SK-N-SH (cell line): ENCODE data around the gene NPW. TPM values are rescaled to one million over a fixed set of nuclear protein-coding genes. Genes with fewer than 3 reads are reported as not detected.

ENCODE experiments used
- CTCF ChIA-PET: fragments of 300-600, 350-600 bp; formaldehyde crosslinking; extraction: SDS; loops from one replicate; lab custom pipeline; 2021; lab: Yijun Ruan, JAX
- POLR2A ChIA-PET: fragments of 350-600 bp; sonication (Branson Sonifier 250); formaldehyde crosslinking; extraction: SDS; loops from one replicate; lab custom pipeline; 2020; ENCODE audit warnings: antibody characterized with exemption, inconsistent platforms; lab: Yijun Ruan, JAX
- DNase-seq: peaks from one replicate; pipeline ENCODE4 v3.0.0; 2012
- H2AFZ ChIP-seq: fragments of 200-600 bp; sonication (generic); 2 replicates; pipeline ENCODE4 v1.8.1; 2016; ENCODE audit warnings: antibody characterized with exemption, mild to moderate bottlenecking, low read depth
- H3F3A ChIP-seq: fragments of 200-600 bp; sonication (generic); replicated peaks from 2 replicates; pipeline ENCODE3; 2016; ENCODE audit warnings: antibody characterized with exemption, mild to moderate bottlenecking; ENCODE audit not compliant: insufficient read depth
- H3K27ac ChIP-seq, 2 experiments: fragments of 200-500 bp in 1 of 2; fragments of 200-600 bp in 1 of 2; sonication (Bioruptor generic) in 1 of 2; sonication (generic), shearing (Covaris generic) in 1 of 2; 2 replicates each; pipeline versions ENCODE4 v1.5.1 to v1.6.1; 2014 to 2016; ENCODE audit warnings: low read depth in 2 of 2, inconsistent platforms in 1 of 2, low read length in 1 of 2, mild to moderate bottlenecking in 1 of 2, mixed read lengths in 1 of 2
- H3K27me3 ChIP-seq: fragments of 200-600 bp; sonication (generic), shearing (Covaris generic); 2 replicates; pipeline ENCODE4 v1.6.1; 2016; ENCODE audit warnings: mixed run types; ENCODE audit not compliant: insufficient read depth
- H3K36me3 ChIP-seq, 2 experiments: fragments of 200-500 bp in 1 of 2; fragments of 200-600 bp in 1 of 2; sonication (Bioruptor generic) in 1 of 2; sonication (generic) in 1 of 2; replicated peaks in 1 of 2; 2 replicates each; pipeline versions ENCODE3 to v1.5.1; 2014 to 2016; ENCODE audit warnings: low read length in 1 of 2, mild to moderate bottlenecking in 1 of 2; ENCODE audit not compliant: insufficient read depth in 2 of 2, control insufficient read depth in 1 of 2
- H3K4me1 ChIP-seq, 2 experiments: fragments of 200-500 bp in 1 of 2; fragments of 200-600 bp in 1 of 2; sonication (Bioruptor generic) in 1 of 2; sonication (generic), shearing (Covaris generic) in 1 of 2; 2 replicates each; pipeline versions ENCODE4 v1.5.1 to v1.6.1; 2014 to 2016; ENCODE audit warnings: low read depth in 1 of 2, low read length in 1 of 2, mixed run types in 1 of 2; ENCODE audit not compliant: insufficient read depth in 2 of 2, control insufficient read depth in 1 of 2
- H3K4me2 ChIP-seq: fragments of 200-600 bp; sonication (generic), shearing (Covaris generic); 2 replicates; pipeline ENCODE4 v1.6.1; 2017; ENCODE audit warnings: mixed run types
- H3K4me3 ChIP-seq, 2 experiments: fragments of 200-500 bp in 1 of 2; fragments of 200-600 bp in 1 of 2; sonication (Bioruptor generic) in 1 of 2; sonication (generic), shearing (Covaris generic) in 1 of 2; 2 replicates each; pipeline versions ENCODE4 v1.5.1 to v1.8.1; 2014 to 2016; ENCODE audit warnings: low read depth in 2 of 2, inconsistent platforms in 1 of 2, low read length in 1 of 2, mild to moderate bottlenecking in 1 of 2, mixed read lengths in 1 of 2, moderate library complexity in 1 of 2
- H3K79me2 ChIP-seq: fragments of 200-600 bp; sonication (generic); 2 replicates; pipeline ENCODE4 v1.8.1; 2017; ENCODE audit warnings: mild to moderate bottlenecking; ENCODE audit not compliant: insufficient read depth
- H3K9ac ChIP-seq: fragments of 200-600 bp; sonication (generic); 2 replicates; pipeline ENCODE4 v1.6.1; 2017; ENCODE audit warnings: mixed run types
- H3K9me2 ChIP-seq: fragments of 200-600 bp; sonication (generic); 2 replicates; pipeline ENCODE4 v1.6.1; 2017; ENCODE audit warnings: mixed run types
- H3K9me3 ChIP-seq: fragments of 200-600 bp; sonication (generic); 2 replicates; pipeline ENCODE4 v1.6.1; 2017; ENCODE audit warnings: mixed run types, mild to moderate bottlenecking, moderate library complexity
- H4K20me1 ChIP-seq: fragments of 200-600 bp; sonication (generic); 2 replicates; pipeline ENCODE4 v1.6.1; 2017; ENCODE audit warnings: mild to moderate bottlenecking, mixed run types; ENCODE audit not compliant: insufficient read depth
- CHD2 ChIP-seq: fragments of 150-350 bp; IDR thresholded peaks from 2 replicates; pipeline ENCODE4 v1.6.1; 2018; ENCODE audit warnings: low read length; ENCODE audit not compliant: partially characterized antibody
- CTCF ChIP-seq: fragments of 200-600 bp; sonication (generic); IDR thresholded peaks from 2 replicates; pipeline ENCODE4 v1.6.1; 2017; ENCODE audit warnings: antibody characterized with exemption, mild to moderate bottlenecking, moderate library complexity
- ELF1 ChIP-seq: IDR thresholded peaks from 2 replicates; pipeline ENCODE4 v1.4.0; 2012
- EP300 ChIP-seq, 2 experiments: IDR thresholded peaks; 2 replicates each; pipeline versions ENCODE4 v1.4.0 to v1.6.1; 2012; ENCODE audit warnings: borderline replicate concordance in 1 of 2, low read depth in 1 of 2, low read length in 1 of 2
- FOSL2 ChIP-seq: IDR thresholded peaks from 2 replicates; pipeline ENCODE4 v1.4.0; 2012; ENCODE audit warnings: low read depth, mild to moderate bottlenecking, moderate library complexity, borderline replicate concordance
- FOXJ3 ChIP-seq: sonication (generic); formaldehyde crosslinking; IDR thresholded peaks from 2 replicates; pipeline ENCODE4 v1.5.1; 2020; ENCODE audit warnings: mild to moderate bottlenecking, missing genetic modification reagents
- FOXM1 ChIP-seq: IDR thresholded peaks from 2 replicates; pipeline ENCODE4 v1.4.0; 2012; ENCODE audit warnings: low read depth, mild to moderate bottlenecking
- GATA2 ChIP-seq: sonication (generic); formaldehyde crosslinking; IDR thresholded peaks from 2 replicates; pipeline ENCODE4 v1.5.0; 2020; ENCODE audit warnings: mild to moderate bottlenecking, missing genetic modification reagents
- IRF3 ChIP-seq: fragments of 150-350 bp; IDR thresholded peaks from 2 replicates; pipeline ENCODE4 v1.6.1; 2016; ENCODE audit warnings: mild to moderate bottlenecking, low read depth, low read length
- JUND ChIP-seq: IDR thresholded peaks from 2 replicates; pipeline ENCODE4 v1.4.0; 2012
- MAX ChIP-seq: IDR thresholded peaks from 2 replicates; pipeline ENCODE4 v1.4.0; 2012; ENCODE audit warnings: low read depth
- MXI1 ChIP-seq: IDR thresholded peaks from 2 replicates; pipeline ENCODE4 v1.6.1; 2012; ENCODE audit warnings: mild to moderate bottlenecking, low read depth, low read length, improper control_type of control experiment
- NRF1 ChIP-seq: IDR thresholded peaks from 2 replicates; pipeline ENCODE4 v1.6.1; 2012; ENCODE audit warnings: low read depth, mild to moderate bottlenecking, low read length
- RCOR1 ChIP-seq: fragments of 150-350 bp; IDR thresholded peaks from 2 replicates; pipeline ENCODE4 v1.6.1; 2017; ENCODE audit warnings: antibody characterized with exemption, low read length
- SIN3A ChIP-seq: IDR thresholded peaks from 2 replicates; pipeline ENCODE4 v1.6.1; 2012; ENCODE audit warnings: low read depth, mild to moderate bottlenecking, low read length, moderate library complexity, borderline replicate concordance
- TAF1 ChIP-seq: IDR thresholded peaks from 2 replicates; pipeline ENCODE4 v1.6.1; 2012; ENCODE audit warnings: low read depth, mild to moderate bottlenecking, low read length, moderate library complexity, borderline replicate concordance
- TCF12 ChIP-seq: IDR thresholded peaks from 2 replicates; pipeline ENCODE4 v1.4.0; 2012
- TEAD4 ChIP-seq: IDR thresholded peaks from 2 replicates; pipeline ENCODE4 v1.4.0; 2012; ENCODE audit warnings: mild to moderate bottlenecking, borderline replicate concordance; ENCODE audit not compliant: insufficient read depth
- YY1 ChIP-seq: IDR thresholded peaks from 2 replicates; pipeline ENCODE4 v1.4.0; 2012; ENCODE audit warnings: low read depth, mild to moderate bottlenecking
- WGBS: methylation state at CpG from one replicate; pipeline ENCODE4 v1.1.6; 2017; ENCODE audit warnings: low lambda C conversion rate; 5-methylcytosine and 5-hydroxymethylcytosine counted together
- polyA plus RNA-seq, 3 experiments: library from polyadenylated mRNA; depleted of rRNA; stranded (reverse); fragments of >200 nt; gene quantifications; 2 replicates each; pipeline ENCODE4 v1.2.3, GENCODE V29; 2012

NPW gene
- polyA plus RNA-seq, 1 of the 3 experiments (the other 2 are of a cell fraction), result 1.1 TPM

- Histone ChIP-seq H3K27ac (no peak overlapping the region), H3K9me2 (no peaks in the 10 kb centered on the region), H3K9me3 (no peaks in the 10 kb centered on the region), H3K4me1 (peaks cover 8 to 32% of the 10 kb centered on the region in 2 experiments; a peak in 2 of 4 replicates), H3F3A (peaks cover 15% of the 10 kb centered on the region), H3K27me3 (no peaks in the 10 kb centered on the region), H3K36me3 (peaks cover 5 to 13% of the 10 kb centered on the region in 2 experiments), H2AFZ (no peak overlapping the region), H3K4me3 (peak overlapping the region; percentile 77 to 80; a peak in 3 of 4 replicates), H3K79me2 (peaks cover 19% of the 10 kb centered on the region; the same call in 1 of the 2 replicates), H3K4me2 (peak overlapping the region; percentile 99), H4K20me1 (no peaks in the 10 kb centered on the region), H3K9ac (peak overlapping the region; percentile 85; the same call in 1 of the 2 replicates)
- ChIA-PET CTCF (interaction anchor here (1.0 to 12.9 kb wide), 3 partner anchors 9 to 31 kb away, joined by 3 to 108 read pairs (median 3); no protein-coding TSS in a partner anchor), POLR2A (interaction anchor here (1.1 to 1.8 kb wide), 3 partner anchors 14 to 21 kb away, joined by 4 to 8 read pairs (median 5); partner anchors contain the start of genes RPS2 and TBL3)
- 92% methylated on average over 13 of the region's 14 CpGs for WGBS
- DNase-seq, result no peak
- TF ChIP-seq MXI1 (no peak), FOSL2 (no peak), CTCF (no peak), ELF1 (no peak), CHD2 (no peak), FOXJ3 (CRISPR knock-in tag) (no peak), SIN3A (no peak), GATA2 (CRISPR knock-in tag) (no peak), YY1 (no peak), TEAD4 (no peak), TAF1 (no peak), NRF1 (no peak), RCOR1 (no peak), FOXM1 (no peak), IRF3 (no peak), MAX (no peak), JUND (no peak), EP300 (IDR thresholded peaks at IDR 0.05; ENCODE audit: borderline replicate concordance in 1 of 2, low read depth in 1 of 2, low read length in 1 of 2) (no peak), TCF12 (no peak)
Observed at GRCh38 chr16:1985466-1986150, 34.0 kb upstream of the NPW start.
